Mononuclear cell (primary cell): Measurements from ENCODE around the gene SCMH1. TPM values are rescaled to one million over a fixed set of nuclear protein-coding genes. Genes with fewer than 3 reads are reported as not detected.

Experiments
- H3K27me3 ChIP-seq: 2 replicates; pipeline ENCODE4 v1.6.0; 2011; ENCODE audit warnings: low read length, control low read depth; ENCODE audit not compliant: insufficient read depth
- H3K4me1 ChIP-seq: 2 replicates; pipeline ENCODE4 v1.5.1; 2011; ENCODE audit warnings: mild to moderate bottlenecking, low read length, control low read depth; ENCODE audit not compliant: insufficient read depth
- H3K4me3 ChIP-seq: 2 replicates; pipeline ENCODE4 v1.5.1; 2011; ENCODE audit warnings: mild to moderate bottlenecking, low read length, moderate library complexity
- H3K9me3 ChIP-seq: 2 replicates; pipeline ENCODE4 v1.5.1; 2011; ENCODE audit warnings: low read depth, mild to moderate bottlenecking, control low read depth, low read length
- total RNA-seq: library from RNA; depleted of rRNA; stranded (reverse); fragments of >200 nt; gene quantifications from one replicate; pipeline ENCODE4 v1.2.3, GENCODE V29; 2012

SCMH1 gene
- total RNA-seq, 1 donor: 13.5 TPM

DNA sequence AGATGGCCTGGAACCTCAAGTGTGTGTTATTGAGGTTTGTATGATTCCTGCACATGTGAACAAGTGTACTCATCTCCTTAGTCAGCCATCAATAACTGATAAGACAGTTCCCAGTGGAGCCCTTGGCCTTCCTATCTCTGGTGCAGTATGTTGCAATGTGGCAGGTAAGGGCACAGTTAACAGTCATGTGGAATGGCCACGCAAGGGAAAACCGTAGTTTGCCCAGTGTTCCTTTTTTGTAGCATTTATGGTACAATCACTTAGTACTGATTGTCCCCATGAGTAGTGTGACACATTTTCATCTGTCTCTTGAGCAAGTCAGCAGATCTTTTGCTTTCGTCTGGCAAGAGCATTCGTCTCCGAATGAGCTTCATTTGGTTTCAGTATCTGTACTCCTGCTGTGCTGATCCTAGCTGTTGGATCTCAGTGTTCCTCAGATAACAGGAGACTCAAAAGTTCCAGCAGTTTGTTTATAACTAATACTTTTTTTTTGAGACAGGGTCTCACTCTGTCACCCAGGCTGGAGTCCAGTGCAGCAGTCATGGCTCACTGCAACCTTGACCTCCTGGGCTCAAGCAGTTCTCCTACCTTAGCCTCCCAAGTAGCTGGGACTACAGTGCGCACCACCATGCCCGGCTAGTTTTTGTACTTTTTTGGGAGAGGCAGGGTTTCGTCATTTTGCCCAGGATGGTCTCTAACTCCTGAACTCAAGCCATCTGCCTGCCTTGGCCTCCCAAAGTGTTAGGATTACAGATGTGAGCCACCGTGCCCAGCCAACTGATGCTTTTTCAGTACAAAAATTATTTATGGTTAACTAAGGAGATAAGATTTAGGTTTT is 254.4 kb downstream of the SCMH1 start:
- H3K9me3 ChIP-seq: no peaks in the 10 kb centered on the region
- no peak overlapping the region for H3K4me3 ChIP-seq
- no peaks in the 10 kb centered on the region for H3K27me3 ChIP-seq
- no peaks in the 10 kb centered on the region for H3K4me1 ChIP-seq

DNA sequence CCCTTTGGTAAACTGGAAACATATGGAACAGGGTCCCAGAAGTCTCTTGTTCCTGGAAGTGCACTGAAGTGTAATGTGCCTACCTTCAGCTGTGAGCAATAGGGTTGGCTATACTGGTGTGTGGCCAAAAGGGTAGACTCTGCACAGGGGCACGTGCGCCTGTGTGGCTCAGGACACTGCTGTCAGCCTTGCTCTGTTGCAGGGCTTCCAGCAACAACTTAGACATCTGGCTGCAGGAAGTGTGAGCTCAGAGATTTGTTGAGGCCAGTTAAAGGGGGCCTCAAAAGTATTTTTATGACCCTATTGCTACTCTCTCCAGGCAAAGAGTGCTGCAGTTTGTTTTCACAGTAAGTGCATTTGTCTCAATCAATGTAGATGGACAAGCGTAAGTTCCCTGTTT is 255.2 kb downstream of the SCMH1 start:
- Histone ChIP-seq H3K27me3 (no peaks in the 10 kb centered on the region), H3K4me3 (no peak overlapping the region), H3K9me3 (no peaks in the 10 kb centered on the region), H3K4me1 (no peaks in the 10 kb centered on the region)

DNA sequence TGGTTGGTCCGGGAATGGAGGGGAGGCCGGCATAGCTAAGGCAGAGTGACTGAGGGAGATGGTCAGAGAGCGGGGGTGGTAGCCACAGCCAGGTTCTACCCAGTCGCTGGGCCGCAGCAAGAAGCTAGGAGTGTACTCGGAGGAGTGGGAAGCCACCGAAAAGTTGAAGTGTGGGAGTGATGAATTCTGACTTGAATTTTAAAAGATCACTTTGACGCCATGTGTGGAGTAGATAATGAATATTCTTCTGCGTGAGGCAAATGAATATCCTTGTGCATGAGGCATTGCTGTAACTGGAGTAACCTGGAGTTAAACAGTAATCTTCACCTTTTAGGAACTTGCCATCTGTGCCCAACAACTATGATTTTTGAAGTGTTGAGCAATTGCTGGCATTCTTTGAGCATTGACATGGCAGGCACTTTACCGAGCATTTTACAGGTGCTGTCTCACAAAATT is 255.8 kb downstream of the SCMH1 start:
- H3K4me3 ChIP-seq: no peak overlapping the region
- peaks cover 3% of the 10 kb centered on the region for H3K4me1 ChIP-seq
- no peaks in the 10 kb centered on the region for H3K27me3 ChIP-seq

DNA sequence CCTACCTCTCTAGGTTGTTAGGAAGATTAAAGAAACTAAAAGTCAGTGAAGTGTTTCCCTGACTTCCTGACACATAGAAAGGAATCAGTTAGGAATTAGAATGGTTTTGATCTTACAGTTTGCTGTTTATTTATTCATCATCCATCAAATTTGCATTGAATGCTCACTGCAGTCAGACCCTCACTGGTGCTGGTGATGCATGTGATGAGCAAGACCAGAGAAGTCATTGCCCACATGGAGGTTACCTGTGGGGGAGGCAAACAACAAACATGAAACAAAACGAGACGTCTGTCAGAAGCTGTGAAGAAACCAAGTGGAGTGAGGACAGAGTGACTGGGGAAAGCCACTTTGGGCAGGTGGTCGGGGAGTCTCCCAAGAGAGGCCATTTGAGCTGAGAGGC is 256.2 kb downstream of the SCMH1 start:
- Histone ChIP-seq H3K9me3 (no peaks in the 10 kb centered on the region), H3K27me3 (no peaks in the 10 kb centered on the region), H3K4me1 (peaks cover 8% of the 10 kb centered on the region), H3K4me3 (no peak overlapping the region)

More for the DNA sequence above, 255.8 kb downstream of the SCMH1 start:
- H3K9me3 ChIP-seq: no peaks in the 10 kb centered on the region

DNA sequence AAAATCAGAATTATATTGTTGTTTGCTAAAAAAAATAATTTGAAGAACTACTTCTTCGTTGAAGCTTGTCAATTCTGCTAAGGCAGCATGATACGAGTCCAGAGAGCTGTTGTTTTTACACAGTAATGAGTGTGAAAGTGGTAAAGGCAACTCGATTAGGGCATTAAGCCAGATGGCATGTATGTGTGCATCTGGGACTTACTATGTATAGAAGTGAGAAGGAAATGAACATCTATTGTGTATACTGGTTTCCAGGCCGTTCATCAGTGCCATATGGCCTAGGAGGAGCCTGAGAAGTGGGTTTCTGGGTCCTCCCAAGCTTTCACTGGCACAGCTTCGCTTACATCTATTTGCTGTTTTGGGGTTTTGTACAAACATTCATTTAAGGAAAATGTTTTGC is 256.9 kb downstream of the SCMH1 start:
- H3K4me3 ChIP-seq: no peak overlapping the region
- peaks cover 15% of the 10 kb centered on the region for H3K4me1 ChIP-seq
- no peaks in the 10 kb centered on the region for H3K9me3 ChIP-seq
- no peaks in the 10 kb centered on the region for H3K27me3 ChIP-seq

DNA sequence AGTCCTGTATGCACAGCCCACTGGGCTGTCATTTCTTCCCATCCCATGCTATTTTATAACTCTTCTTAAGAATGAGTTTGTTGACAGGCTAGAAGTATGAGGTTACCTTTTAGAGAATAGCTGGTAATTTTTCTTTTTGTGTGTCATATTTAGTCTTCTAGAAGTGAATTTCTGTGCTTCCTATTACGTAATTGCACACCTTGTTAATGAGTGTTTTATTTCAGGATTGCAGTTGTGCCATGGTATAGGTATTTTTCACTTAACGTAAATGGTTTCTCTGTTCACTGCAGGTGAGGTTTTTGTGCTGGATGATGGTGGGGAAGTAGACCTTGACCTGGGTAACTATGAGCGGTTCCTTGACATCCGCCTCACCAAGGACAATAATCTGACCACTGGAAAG is 257.6 kb downstream of the SCMH1 start:
- Histone ChIP-seq H3K4me3 (no peak overlapping the region), H3K27me3 (no peaks in the 10 kb centered on the region), H3K4me1 (peaks cover 17% of the 10 kb centered on the region), H3K9me3 (no peaks in the 10 kb centered on the region)

DNA sequence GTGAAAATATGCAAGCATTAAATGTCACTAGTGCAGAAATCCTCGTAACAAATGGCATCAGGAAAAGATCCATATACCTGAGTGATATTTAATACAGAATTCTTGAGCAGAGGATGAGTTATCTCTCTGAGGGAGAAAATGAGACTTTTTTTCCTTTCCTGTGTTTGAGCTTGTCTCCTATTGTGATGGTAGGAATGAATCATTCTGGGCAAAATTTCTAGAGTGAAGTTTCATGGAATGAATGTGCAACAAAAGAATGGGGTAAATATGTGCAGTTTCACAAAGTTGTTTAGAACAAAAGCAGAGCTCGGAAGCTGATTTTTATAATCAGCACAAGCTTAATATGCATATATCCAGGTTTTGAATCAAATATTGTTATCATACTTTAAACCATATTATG is 258.0 kb downstream of the SCMH1 start:
- H3K4me1 ChIP-seq: peaks cover 20% of the 10 kb centered on the region

DNA sequence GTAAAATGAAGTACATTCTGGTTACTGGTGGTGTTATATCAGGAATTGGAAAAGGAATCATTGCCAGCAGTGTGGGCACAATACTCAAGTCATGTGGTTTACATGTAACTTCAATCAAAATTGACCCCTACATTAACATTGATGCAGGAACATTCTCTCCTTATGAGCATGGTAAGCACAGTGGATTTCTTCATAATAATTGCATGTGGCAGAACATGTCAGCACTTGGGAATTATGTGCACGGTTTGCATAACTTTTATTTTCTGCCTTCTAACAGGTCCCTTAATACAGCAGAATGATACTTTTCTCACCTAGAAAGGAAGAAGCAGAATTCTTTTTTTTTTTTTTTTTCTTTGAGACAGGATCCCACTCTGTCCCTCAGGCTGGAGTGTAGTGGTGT is 258.8 kb downstream of the SCMH1 start:
- Histone ChIP-seq H3K27me3 (no peaks in the 10 kb centered on the region), H3K9me3 (no peaks in the 10 kb centered on the region), H3K4me3 (no peak overlapping the region), H3K4me1 (peaks cover 24% of the 10 kb centered on the region)

More for the DNA sequence above, 258.0 kb downstream of the SCMH1 start:
- Histone ChIP-seq H3K4me3 (no peak overlapping the region), H3K9me3 (no peaks in the 10 kb centered on the region), H3K27me3 (no peaks in the 10 kb centered on the region)

DNA sequence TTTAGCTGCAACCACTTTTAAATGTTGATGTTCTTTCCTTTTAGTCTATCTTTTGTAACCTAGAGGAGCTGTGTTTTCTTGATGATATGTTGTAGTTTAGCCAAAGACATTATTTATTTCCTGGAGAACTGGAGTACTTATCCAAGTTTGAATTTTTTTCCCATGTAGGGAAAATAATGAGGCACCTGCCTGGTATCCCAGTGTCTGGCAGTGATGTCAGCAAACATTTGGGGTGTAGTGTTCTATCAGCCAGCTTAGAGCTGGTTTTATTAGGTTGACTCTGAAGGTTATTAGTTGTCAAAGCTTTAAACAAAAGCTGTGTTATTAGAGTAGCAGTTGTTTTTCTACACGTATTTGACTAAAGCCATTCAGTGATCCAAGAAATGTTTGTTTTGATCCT is 259.4 kb downstream of the SCMH1 start:
- H3K9me3 ChIP-seq: no peaks in the 10 kb centered on the region
- H3K4me1 ChIP-seq: peaks cover 24% of the 10 kb centered on the region
- H3K27me3 ChIP-seq: no peaks in the 10 kb centered on the region
- H3K4me3 ChIP-seq: no peak overlapping the region

DNA sequence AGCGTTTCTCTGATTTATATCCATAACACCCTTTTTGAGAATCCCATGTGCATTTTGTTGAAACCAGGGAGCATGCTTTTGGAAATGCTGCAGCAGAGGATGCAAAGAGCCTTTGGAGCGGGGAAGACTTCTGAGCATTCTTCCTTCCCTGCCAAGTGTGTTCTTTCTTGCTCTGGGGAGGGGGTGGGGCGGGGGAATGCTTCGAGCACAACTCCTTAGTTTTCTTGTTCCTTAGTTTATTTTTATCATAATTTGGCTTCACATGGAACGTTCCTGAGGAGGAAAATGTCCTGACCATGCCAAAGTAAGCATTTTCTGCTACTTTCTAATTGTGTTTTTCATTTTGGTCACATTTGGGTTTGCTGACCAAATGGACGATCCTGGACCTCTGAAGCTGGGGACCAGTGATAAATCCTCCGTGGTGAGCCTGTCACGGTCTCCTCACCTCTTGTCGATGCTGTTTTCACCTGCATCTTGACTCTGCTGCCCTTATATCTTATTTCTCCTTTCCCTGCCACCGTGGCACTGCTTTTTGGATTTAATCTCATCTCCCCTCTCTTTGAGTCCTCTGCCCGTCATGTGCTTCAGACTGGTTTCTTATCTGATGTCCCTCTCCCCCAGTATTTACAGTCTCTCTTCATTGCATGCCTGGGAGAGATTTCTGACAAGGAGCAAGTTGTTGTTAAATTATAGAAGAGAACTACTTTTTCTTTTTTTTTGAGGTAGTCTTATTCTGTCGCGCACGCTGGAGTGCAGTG is 260.2 kb downstream of the SCMH1 start:
- Histone ChIP-seq H3K27me3 (no peaks in the 10 kb centered on the region), H3K4me1 (peaks cover 24% of the 10 kb centered on the region), H3K9me3 (no peaks in the 10 kb centered on the region), H3K4me3 (no peak overlapping the region)

DNA sequence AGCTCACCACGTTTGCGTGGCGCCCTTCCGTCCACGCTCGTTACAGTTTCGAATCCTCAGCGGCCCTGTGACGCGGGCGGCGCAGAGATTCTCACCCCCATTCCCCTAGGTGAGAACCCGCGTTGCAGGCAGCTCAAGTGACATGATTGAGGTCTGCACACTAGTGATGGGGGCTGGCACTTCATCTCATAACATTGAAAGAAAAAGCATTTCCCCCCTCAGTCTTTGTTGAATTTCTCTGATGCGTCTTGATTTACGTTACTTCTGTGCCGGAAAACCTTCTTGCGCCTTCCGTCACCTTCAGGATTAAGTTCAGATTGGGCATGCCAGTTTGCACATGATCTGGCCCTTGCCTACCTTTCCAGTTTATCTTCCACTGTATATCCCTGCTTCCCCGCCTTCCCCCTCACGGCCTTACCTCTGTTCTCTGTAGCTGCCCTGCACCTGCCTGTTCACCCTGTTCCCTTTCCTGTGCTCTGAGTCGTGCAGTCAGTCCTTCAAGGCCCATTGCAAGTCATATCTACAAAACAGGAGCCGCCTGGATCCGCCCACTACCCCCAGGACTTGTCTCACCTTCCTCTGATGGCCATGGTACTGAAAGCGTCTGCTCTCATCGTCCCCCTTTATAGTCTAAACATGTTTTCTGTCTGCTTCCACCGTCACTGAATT is 261.5 kb downstream of the SCMH1 start:
- peak overlapping the region; percentile 64 for H3K4me3 ChIP-seq
- H3K27me3 ChIP-seq: no peaks in the 10 kb centered on the region
- H3K4me1 ChIP-seq: peaks cover 24% of the 10 kb centered on the region
- H3K9me3 ChIP-seq: no peaks in the 10 kb centered on the region

DNA sequence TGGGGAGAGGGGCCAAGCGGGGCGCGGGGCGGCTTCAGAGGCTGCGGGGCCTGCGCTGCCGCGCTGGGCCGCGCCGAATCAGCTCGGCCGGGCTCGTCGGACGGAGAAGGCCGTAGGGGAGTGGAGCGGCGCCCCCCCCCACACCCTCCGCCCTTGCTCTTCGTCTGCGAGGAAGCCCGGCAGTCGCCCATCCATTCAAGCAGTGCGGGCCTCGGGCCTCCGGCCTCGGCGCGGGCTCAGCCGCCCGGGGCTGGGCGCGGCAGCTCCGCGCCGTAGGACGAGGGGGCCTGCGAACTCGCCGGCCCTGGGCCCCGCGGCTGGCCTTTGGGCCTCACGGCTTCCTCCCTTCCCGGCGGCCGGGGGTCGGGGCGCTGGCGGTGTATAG is 262.0 kb downstream of the SCMH1 start:
- Histone ChIP-seq H3K27me3 (no peaks in the 10 kb centered on the region), H3K9me3 (no peaks in the 10 kb centered on the region), H3K4me1 (peaks cover 24% of the 10 kb centered on the region), H3K4me3 (peak overlapping the region; percentile 64)

DNA sequence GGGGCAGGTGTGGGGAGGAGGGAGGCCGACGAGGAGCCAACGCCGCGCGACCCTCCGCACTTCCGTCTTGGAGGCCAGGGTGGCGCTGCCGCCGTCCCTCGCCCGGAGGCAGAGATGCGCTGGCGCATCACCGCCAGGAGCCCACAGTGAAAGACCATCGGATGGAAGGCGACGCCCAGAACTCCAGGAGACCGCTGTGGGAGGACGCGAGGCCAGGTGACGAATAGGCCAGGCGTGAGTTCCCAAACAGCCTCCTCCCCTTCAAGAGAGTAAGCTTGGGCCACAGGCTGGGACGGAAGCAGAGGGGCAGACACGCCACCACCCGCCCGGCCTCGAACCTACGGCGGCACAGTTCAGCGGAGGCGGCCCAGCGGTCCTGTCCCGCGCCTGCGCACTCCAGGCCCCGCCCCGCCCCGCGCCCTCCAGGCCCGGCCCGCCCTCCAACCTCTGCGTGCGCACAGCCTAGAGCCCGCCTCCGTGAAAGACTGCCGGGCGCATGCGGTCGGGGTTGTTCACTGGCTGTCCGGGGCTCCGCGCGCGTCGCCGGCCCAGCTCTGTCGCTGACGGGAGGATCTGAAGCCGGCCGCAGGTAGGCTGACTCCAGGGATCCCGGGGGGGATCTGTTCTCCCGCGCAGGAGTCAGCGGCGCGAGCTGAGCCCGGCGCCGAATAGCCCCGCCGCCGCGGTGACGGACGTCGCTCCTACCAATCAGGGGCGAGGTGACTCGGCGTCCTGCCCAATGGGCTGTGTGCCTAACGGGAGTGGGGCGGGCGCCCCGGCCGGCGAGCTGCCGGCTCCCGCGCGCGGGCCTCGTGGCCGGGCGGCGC is 262.7 kb downstream of the SCMH1 start, which contains the start of gene CTPS1:
Gene CTPS1, plus strand, starts transcription at position 456 of the 827 bp plus-strand sequence. CDS start 3,595 bp downstream, outside the sequence.
- peaks cover 24% of the 10 kb centered on the region for H3K4me1 ChIP-seq
- H3K4me3 ChIP-seq: peak within 1 kb of the TSS; percentile 64
- no peaks in the 10 kb centered on the region for H3K27me3 ChIP-seq
- no peaks in the 10 kb centered on the region for H3K9me3 ChIP-seq

DNA sequence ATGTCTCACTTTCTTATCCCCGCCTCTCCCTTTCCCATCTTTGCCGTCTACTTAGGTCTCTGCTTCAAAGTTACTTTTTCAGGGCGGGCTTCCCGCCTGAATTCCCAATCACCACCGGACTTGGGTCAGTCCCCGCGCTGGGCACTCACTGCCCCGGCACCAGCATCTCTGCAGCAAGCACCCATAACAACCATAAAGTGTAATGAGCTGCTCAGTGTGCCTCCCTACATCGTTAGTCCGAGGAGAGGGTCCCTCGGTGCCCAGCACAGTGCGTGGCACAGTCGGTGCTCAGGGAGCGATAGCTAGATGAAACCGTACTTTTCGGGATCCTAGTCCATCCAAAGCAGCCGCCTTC is 263.2 kb downstream of the SCMH1 start:
- H3K27me3 ChIP-seq: no peaks in the 10 kb centered on the region
- H3K4me3 ChIP-seq: peak overlapping the region; percentile 64
- H3K9me3 ChIP-seq: no peaks in the 10 kb centered on the region
- H3K4me1 ChIP-seq: peaks cover 24% of the 10 kb centered on the region
